Stimulated activated naive CD8-positive, alpha-beta T cell treated with anti-CD3 and anti-CD28 coated beads, Interleukin-15, Interleukin-2, amounts not matched to agents 100 ng/mL and 50 ng/mL, for 24 hours (primary cell): Measurements from ENCODE around the gene FBLN2.

ENCODE experiments used
- H3K27ac Mint-ChIP-seq: one replicate; pipeline ENCODE4 v1.8.0; 2021; ENCODE audit warnings: mild to moderate bottlenecking, mixed read lengths
- H3K27me3 Mint-ChIP-seq: one replicate; pipeline ENCODE4 v1.8.0; 2021; ENCODE audit warnings: mixed read lengths
- H3K36me3 Mint-ChIP-seq: one replicate; pipeline ENCODE4 v1.8.0; 2021; ENCODE audit warnings: low read depth, mixed read lengths
- H3K4me1 Mint-ChIP-seq: one replicate; pipeline ENCODE4 v1.8.0; 2021; ENCODE audit warnings: low read depth, mixed read lengths
- H3K4me3 Mint-ChIP-seq: one replicate; pipeline ENCODE4 v1.8.0; 2021; ENCODE audit warnings: mild to moderate bottlenecking, mixed read lengths
- H3K9me3 Mint-ChIP-seq: one replicate; pipeline ENCODE4 v1.8.0; 2021; ENCODE audit warnings: mixed read lengths

Gene FBLN2

DNA sequence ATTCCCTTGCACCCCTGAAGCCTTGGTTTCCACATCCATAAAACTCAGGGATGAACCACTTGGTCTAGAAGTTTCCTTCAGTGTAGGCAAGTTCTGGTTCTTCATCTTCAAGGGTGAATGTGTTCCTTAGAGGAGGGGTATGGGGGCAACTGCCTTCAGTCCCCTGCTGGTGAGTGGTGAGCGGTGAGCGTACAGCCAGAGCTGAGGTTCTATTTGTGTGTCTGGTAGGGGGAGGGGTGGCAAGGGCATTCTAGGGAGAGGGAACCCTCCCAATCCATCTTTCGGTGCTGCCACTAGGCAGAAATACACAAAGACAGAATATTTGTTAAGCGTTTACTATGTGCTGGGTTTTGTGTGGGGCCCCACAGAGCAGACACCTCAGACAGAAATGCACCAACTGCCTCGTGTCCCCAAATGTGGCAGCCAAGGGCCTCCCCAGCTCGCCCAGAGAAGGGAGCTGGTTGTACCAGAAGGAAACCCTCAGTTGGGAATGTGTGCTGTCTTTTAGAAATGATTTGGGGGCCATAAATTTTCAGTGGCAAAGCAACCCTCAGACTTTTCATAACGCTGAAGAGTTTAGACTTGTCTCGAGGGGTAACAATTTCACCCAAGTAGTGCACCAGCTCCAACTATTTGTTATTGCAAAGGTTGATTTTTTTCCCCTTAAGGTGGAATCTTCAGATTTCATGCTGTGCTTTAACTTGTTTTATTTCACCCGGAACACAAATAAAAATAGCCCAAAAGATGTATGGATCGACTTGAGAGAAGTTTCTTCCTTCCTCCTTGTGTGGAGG, 137.6 kb downstream of the FBLN2 start:
- Mint-ChIP-seq H3K9me3 (peaks cover 3% of the 10 kb centered on the region), H3K27me3 (no peaks in the 10 kb centered on the region), H3K4me3 (no peak overlapping the region), H3K4me1 (no peaks in the 10 kb centered on the region), H3K36me3 (no peaks in the 10 kb centered on the region), H3K27ac (no peak overlapping the region)

DNA sequence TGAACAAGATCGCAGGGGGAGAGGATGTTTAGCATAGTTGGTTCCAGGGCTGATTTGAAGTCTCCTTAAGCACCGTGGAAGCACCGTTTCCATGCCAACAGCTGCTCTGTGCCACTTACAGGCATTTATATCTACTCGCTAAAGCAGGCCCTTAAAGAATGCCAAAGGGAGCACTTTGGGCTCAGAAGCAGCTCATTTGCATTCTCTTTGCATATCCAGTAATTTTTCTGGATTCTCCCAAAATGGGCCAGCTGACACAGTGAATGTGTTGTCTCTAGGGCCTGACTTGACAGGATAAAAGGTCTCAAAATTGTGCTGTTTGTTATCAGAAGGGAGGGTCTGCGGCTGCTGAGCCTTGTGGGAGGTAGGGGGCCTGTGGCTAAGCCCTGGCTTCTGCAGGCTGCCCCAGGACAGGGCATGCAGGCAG, 138.6 kb downstream of the FBLN2 start:
- H3K36me3 Mint-ChIP-seq = no peaks in the 10 kb centered on the region
- no peaks in the 10 kb centered on the region for H3K9me3 Mint-ChIP-seq

More for the DNA sequence above, 138.6 kb downstream of the FBLN2 start:
- no peak overlapping the region for H3K27ac Mint-ChIP-seq
- H3K4me1 Mint-ChIP-seq = no peaks in the 10 kb centered on the region
- no peaks in the 10 kb centered on the region for H3K27me3 Mint-ChIP-seq
- H3K4me3 Mint-ChIP-seq = no peak overlapping the region
